ENCODE data around the gene MCEE.

DNA sequence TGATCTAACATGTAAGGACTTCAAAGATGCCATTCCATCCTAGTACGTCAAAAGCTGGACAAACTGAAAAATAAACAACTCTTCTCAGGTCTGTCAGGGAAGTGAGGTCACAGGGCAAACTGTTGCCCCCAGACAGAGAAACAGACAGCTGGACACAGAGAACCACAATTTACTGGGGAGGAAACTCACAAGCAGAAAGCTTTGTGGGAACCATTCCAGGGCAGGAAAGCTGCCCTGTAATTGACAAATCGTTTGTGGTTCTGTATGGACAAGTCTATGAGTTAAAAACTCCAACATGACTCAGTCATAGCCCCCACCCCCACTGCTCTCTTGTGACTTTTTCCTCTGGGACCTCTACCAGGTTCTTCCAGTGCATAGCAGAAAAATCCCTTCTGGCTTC is 28.4 kb downstream of the MCEE start:
- TF ChIP-seq, protein P1, sequence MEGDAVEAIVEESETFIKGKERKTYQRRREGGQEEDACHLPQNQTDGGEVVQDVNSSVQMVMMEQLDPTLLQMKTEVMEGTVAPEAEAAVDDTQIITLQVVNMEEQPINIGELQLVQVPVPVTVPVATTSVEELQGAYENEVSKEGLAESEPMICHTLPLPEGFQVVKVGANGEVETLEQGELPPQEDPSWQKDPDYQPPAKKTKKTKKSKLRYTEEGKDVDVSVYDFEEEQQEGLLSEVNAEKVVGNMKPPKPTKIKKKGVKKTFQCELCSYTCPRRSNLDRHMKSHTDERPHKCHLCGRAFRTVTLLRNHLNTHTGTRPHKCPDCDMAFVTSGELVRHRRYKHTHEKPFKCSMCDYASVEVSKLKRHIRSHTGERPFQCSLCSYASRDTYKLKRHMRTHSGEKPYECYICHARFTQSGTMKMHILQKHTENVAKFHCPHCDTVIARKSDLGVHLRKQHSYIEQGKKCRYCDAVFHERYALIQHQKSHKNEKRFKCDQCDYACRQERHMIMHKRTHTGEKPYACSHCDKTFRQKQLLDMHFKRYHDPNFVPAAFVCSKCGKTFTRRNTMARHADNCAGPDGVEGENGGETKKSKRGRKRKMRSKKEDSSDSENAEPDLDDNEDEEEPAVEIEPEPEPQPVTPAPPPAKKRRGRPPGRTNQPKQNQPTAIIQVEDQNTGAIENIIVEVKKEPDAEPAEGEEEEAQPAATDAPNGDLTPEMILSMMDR (IDR thresholded peaks at IDR 0.05; ENCODE audit: insufficient read depth, low read length): no peak
- TF ChIP-seq POLR2AphosphoS5 (IDR thresholded peaks at IDR 0.05; ENCODE audit: low read depth): no peak
- TF ChIP-seq GABPA (IDR thresholded peaks at IDR 0.05; ENCODE audit: low read depth): no peak
- TF ChIP-seq, protein P2, sequence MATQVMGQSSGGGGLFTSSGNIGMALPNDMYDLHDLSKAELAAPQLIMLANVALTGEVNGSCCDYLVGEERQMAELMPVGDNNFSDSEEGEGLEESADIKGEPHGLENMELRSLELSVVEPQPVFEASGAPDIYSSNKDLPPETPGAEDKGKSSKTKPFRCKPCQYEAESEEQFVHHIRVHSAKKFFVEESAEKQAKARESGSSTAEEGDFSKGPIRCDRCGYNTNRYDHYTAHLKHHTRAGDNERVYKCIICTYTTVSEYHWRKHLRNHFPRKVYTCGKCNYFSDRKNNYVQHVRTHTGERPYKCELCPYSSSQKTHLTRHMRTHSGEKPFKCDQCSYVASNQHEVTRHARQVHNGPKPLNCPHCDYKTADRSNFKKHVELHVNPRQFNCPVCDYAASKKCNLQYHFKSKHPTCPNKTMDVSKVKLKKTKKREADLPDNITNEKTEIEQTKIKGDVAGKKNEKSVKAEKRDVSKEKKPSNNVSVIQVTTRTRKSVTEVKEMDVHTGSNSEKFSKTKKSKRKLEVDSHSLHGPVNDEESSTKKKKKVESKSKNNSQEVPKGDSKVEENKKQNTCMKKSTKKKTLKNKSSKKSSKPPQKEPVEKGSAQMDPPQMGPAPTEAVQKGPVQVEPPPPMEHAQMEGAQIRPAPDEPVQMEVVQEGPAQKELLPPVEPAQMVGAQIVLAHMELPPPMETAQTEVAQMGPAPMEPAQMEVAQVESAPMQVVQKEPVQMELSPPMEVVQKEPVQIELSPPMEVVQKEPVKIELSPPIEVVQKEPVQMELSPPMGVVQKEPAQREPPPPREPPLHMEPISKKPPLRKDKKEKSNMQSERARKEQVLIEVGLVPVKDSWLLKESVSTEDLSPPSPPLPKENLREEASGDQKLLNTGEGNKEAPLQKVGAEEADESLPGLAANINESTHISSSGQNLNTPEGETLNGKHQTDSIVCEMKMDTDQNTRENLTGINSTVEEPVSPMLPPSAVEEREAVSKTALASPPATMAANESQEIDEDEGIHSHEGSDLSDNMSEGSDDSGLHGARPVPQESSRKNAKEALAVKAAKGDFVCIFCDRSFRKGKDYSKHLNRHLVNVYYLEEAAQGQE (IDR thresholded peaks at IDR 0.05; ENCODE audit: insufficient replicate concordance, low read depth): no peak
